HepG2 (cell line): ENCODE data around the gene FMNL1. TPM values are rescaled to one million over a fixed set of nuclear protein-coding genes. Genes with fewer than 3 reads are reported as not detected.

Experiments used
- ELF4 ChIP-seq: sonication (generic); formaldehyde crosslinking; IDR thresholded peaks from 2 replicates; pipeline ENCODE4 v1.5.0; 2020; ENCODE audit warnings: missing genetic modification reagents, mild to moderate bottlenecking, moderate library complexity, borderline replicate concordance
- KDM3A ChIP-seq: IDR thresholded peaks from 2 replicates; pipeline ENCODE4 v1.6.1; 2018; ENCODE audit warnings: low read depth, missing compliant biosample characterization
- KLF11 ChIP-seq: IDR thresholded peaks from 2 replicates; pipeline ENCODE4 v1.6.1; 2016; ENCODE audit warnings: missing compliant biosample characterization
- KLF6 ChIP-seq: IDR thresholded peaks from 2 replicates; pipeline ENCODE4 v1.8.0; 2016; ENCODE audit warnings: missing biosample characterization, missing genetic modification reagents
- MEIS1 ChIP-seq: sonication (generic); formaldehyde crosslinking; IDR thresholded peaks from 2 replicates; pipeline ENCODE4 v1.9.0; 2021; ENCODE audit warnings: mild to moderate bottlenecking, missing genetic modification reagents, moderate library complexity, borderline replicate concordance
- NFRKB ChIP-seq: fragments of 450-650 bp; IDR thresholded peaks from 2 replicates; pipeline ENCODE4 v1.6.1; 2017
- TGIF2 ChIP-seq: IDR thresholded peaks from 2 replicates; pipeline ENCODE4 v1.6.1; 2016; ENCODE audit warnings: control low read depth, missing compliant biosample characterization
- ZBTB38 ChIP-seq: sonication (generic); formaldehyde crosslinking; IDR thresholded peaks from 2 replicates; pipeline ENCODE4 v1.5.1; 2020; ENCODE audit warnings: mild to moderate bottlenecking, missing genetic modification reagents
- ZKSCAN5 ChIP-seq: sonication (generic); formaldehyde crosslinking; IDR thresholded peaks from 2 replicates; pipeline ENCODE4 v1.5.1; 2020; ENCODE audit warnings: mild to moderate bottlenecking, missing genetic modification reagents
- ZNF496 ChIP-seq: sonication (generic); formaldehyde crosslinking; IDR thresholded peaks from 2 replicates; pipeline ENCODE4 v1.8.1; 2023; ENCODE audit warnings: mild to moderate bottlenecking, moderate library complexity, missing genetic modification reagents; ENCODE audit not compliant: insufficient replicate concordance
- ZNF567 ChIP-seq: sonication (generic); formaldehyde crosslinking; IDR thresholded peaks from 2 replicates; pipeline ENCODE4 v1.8.1; 2023; ENCODE audit warnings: mild to moderate bottlenecking, missing genetic modification reagents, borderline replicate concordance
- ZNF619 ChIP-seq: sonication (generic); formaldehyde crosslinking; IDR thresholded peaks from 2 replicates; pipeline ENCODE4 v1.4.0; 2020; ENCODE audit warnings: mild to moderate bottlenecking, missing genetic modification reagents
- ZNF891 ChIP-seq: sonication (generic); formaldehyde crosslinking; IDR thresholded peaks from 2 replicates; pipeline ENCODE4 v1.5.0; 2020; ENCODE audit warnings: mild to moderate bottlenecking, missing genetic modification reagents
- polyA plus RNA-seq, 8 experiments: library from polyadenylated mRNA; depleted of rRNA in 3 of 8; stranded (reverse) in 7 of 8; unstranded in 1 of 8; fragments of >200 nt; fragmentation: Illumina TruSeq in 4 of 8; extraction: Trizol in 4 of 8; gene quantifications; 2 replicates each; pipeline versions ENCODE4 v1.2.1 to v1.2.3, GENCODE V29; 2011 to 2016; ENCODE audit warnings: low read depth in 4 of 8, missing spikeins in 1 of 8, mixed read lengths in 1 of 8; ENCODE audit not compliant: insufficient read depth in 1 of 8
- total RNA-seq, 5 experiments: library from RNA; depleted of rRNA; stranded (reverse); fragments of >200 nt; fragmentation: Illumina TruSeq; extraction: Trizol; gene quantifications; 2 replicates each; pipeline ENCODE4 v1.2.3, GENCODE V29; 2016; ENCODE audit warnings: low read depth in 1 of 5
- TF ChIP-seq, protein P1 (sequence below): sonication (generic); formaldehyde crosslinking; IDR thresholded peaks from 2 replicates; pipeline ENCODE4 v1.4.0; 2020; ENCODE audit warnings: mild to moderate bottlenecking, low read depth, missing genetic modification reagents
- TF ChIP-seq, protein P2 (sequence below): IDR thresholded peaks from 2 replicates; pipeline ENCODE4 v1.6.1; 2016; ENCODE audit warnings: low read depth, borderline replicate concordance
- TF ChIP-seq, protein P3 (sequence below): sonication (generic); formaldehyde crosslinking; IDR thresholded peaks from 2 replicates; pipeline ENCODE4 v1.9.0; 2021; ENCODE audit warnings: mild to moderate bottlenecking, missing genetic modification reagents
- TF ChIP-seq, protein P4 (sequence below): sonication (generic); formaldehyde crosslinking; IDR thresholded peaks from 2 replicates; pipeline ENCODE4 v1.4.0; 2020; ENCODE audit warnings: mild to moderate bottlenecking, low read depth, missing genetic modification reagents
- TF ChIP-seq, protein P5 (sequence below): sonication (generic); formaldehyde crosslinking; IDR thresholded peaks from 2 replicates; pipeline ENCODE4 v1.8.1; 2023; ENCODE audit warnings: mild to moderate bottlenecking, missing genetic modification reagents

FMNL1 gene
- total and polyA plus RNA-seq, 2 of the 13 experiments (the other 11 are each of a cell fraction or from before 2014, with no cell fraction given), result 0.53 to 0.70 TPM

DNA sequence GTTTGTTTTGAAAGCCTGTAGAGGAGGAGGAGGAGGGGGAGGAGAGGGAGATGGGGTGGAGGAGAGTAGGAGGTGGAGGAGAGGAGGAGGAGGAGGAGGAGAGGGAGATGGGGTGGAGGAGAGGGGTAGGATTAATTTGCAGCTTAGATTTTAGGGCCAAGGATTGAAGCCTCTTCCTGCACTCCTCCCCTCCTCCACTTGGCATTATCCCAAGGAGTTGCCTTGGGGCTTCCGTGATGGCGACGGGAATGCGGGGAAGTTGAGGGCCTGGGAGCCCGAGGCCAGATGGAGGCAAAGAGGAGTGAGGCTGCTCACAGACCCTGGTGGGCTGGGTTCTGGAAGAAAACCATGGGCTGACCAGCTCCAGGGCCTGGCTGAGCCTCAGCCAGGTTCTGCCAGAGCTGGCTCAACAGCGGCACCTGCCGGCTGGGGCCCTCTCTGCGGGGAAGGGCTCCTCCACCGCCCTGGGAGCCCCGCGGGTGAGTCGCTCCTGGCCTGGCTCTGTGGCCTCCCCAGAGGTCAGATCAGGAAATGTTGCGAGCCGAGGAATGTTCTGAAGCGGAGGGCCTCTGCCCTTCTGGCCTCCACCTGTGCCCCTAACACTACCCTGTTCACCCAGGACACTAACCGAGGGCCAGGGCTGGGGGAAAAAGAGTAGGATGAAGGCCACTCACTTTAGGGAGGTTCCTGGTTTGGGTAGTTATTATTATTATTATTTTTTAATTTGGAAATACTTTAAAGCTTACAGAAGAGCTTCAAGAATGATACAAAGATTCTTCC lies 23.9 kb upstream of the FMNL1 start (continued):
- TF ChIP-seq KLF11 (peak; percentile 54), ZNF619 (CRISPR knock-in tag) (peak; percentile 97; the same call in 1 of the 2 replicates), TGIF2 (CRISPR knock-in tag) (0 out of 2 replicates have a peak, but pooled peaks have one; percentile 16), NFRKB (no peak), ZNF496 (CRISPR knock-in tag) (no peak), ZNF891 (CRISPR knock-in tag) (peak; percentile 87), MEIS1 (CRISPR knock-in tag) (peak; percentile 84; the same call in 1 of the 2 replicates), KDM3A (peak; percentile 99; the same call in 1 of the 2 replicates), KLF6 (CRISPR knock-in tag) (peak; percentile 79; the same call in 1 of the 2 replicates), ZNF567 (CRISPR knock-in tag) (peak; percentile 98), ZBTB38 (CRISPR knock-in tag) (peak; percentile 78), ZKSCAN5 (CRISPR knock-in tag) (0 out of 2 replicates have a peak, but pooled peaks have one; percentile 31), ELF4 (peak; percentile 65; the same call in 1 of the 2 replicates)
- TF ChIP-seq, protein P1, sequence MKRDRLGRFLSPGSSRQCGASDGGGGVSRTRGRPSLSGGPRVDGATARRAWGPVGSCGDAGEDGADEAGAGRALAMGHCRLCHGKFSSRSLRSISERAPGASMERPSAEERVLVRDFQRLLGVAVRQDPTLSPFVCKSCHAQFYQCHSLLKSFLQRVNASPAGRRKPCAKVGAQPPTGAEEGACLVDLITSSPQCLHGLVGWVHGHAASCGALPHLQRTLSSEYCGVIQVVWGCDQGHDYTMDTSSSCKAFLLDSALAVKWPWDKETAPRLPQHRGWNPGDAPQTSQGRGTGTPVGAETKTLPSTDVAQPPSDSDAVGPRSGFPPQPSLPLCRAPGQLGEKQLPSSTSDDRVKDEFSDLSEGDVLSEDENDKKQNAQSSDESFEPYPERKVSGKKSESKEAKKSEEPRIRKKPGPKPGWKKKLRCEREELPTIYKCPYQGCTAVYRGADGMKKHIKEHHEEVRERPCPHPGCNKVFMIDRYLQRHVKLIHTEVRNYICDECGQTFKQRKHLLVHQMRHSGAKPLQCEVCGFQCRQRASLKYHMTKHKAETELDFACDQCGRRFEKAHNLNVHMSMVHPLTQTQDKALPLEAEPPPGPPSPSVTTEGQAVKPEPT (CRISPR knock-in tag), result 0 out of 2 replicates have a peak, but pooled peaks have one; percentile 71
- TF ChIP-seq, protein P2, sequence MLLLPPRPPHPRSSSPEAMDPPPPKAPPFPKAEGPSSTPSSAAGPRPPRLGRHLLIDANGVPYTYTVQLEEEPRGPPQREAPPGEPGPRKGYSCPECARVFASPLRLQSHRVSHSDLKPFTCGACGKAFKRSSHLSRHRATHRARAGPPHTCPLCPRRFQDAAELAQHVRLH (CRISPR knock-in tag), result peak; percentile 99
- TF ChIP-seq, protein P3, sequence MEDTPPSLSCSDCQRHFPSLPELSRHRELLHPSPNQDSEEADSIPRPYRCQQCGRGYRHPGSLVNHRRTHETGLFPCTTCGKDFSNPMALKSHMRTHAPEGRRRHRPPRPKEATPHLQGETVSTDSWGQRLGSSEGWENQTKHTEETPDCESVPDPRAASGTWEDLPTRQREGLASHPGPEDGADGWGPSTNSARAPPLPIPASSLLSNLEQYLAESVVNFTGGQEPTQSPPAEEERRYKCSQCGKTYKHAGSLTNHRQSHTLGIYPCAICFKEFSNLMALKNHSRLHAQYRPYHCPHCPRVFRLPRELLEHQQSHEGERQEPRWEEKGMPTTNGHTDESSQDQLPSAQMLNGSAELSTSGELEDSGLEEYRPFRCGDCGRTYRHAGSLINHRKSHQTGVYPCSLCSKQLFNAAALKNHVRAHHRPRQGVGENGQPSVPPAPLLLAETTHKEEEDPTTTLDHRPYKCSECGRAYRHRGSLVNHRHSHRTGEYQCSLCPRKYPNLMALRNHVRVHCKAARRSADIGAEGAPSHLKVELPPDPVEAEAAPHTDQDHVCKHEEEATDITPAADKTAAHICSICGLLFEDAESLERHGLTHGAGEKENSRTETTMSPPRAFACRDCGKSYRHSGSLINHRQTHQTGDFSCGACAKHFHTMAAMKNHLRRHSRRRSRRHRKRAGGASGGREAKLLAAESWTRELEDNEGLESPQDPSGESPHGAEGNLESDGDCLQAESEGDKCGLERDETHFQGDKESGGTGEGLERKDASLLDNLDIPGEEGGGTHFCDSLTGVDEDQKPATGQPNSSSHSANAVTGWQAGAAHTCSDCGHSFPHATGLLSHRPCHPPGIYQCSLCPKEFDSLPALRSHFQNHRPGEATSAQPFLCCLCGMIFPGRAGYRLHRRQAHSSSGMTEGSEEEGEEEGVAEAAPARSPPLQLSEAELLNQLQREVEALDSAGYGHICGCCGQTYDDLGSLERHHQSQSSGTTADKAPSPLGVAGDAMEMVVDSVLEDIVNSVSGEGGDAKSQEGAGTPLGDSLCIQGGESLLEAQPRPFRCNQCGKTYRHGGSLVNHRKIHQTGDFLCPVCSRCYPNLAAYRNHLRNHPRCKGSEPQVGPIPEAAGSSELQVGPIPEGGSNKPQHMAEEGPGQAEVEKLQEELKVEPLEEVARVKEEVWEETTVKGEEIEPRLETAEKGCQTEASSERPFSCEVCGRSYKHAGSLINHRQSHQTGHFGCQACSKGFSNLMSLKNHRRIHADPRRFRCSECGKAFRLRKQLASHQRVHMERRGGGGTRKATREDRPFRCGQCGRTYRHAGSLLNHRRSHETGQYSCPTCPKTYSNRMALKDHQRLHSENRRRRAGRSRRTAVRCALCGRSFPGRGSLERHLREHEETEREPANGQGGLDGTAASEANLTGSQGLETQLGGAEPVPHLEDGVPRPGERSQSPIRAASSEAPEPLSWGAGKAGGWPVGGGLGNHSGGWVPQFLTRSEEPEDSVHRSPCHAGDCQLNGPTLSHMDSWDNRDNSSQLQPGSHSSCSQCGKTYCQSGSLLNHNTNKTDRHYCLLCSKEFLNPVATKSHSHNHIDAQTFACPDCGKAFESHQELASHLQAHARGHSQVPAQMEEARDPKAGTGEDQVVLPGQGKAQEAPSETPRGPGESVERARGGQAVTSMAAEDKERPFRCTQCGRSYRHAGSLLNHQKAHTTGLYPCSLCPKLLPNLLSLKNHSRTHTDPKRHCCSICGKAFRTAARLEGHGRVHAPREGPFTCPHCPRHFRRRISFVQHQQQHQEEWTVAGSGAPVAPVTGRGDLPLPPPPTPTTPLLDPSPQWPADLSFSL (CRISPR knock-in tag), result no peak
- TF ChIP-seq, protein P4, sequence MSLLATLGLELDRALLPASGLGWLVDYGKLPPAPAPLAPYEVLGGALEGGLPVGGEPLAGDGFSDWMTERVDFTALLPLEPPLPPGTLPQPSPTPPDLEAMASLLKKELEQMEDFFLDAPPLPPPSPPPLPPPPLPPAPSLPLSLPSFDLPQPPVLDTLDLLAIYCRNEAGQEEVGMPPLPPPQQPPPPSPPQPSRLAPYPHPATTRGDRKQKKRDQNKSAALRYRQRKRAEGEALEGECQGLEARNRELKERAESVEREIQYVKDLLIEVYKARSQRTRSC (CRISPR knock-in tag), result no peak
- TF ChIP-seq, protein P5, sequence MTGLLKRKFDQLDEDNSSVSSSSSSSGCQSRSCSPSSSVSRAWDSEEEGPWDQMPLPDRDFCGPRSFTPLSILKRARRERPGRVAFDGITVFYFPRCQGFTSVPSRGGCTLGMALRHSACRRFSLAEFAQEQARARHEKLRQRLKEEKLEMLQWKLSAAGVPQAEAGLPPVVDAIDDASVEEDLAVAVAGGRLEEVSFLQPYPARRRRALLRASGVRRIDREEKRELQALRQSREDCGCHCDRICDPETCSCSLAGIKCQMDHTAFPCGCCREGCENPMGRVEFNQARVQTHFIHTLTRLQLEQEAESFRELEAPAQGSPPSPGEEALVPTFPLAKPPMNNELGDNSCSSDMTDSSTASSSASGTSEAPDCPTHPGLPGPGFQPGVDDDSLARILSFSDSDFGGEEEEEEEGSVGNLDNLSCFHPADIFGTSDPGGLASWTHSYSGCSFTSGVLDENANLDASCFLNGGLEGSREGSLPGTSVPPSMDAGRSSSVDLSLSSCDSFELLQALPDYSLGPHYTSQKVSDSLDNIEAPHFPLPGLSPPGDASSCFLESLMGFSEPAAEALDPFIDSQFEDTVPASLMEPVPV (CRISPR knock-in tag), result no peak
